OCI-LY7 (cell line): ENCODE results near the gene DNAJC11. TPM values are rescaled to one million over a fixed set of nuclear protein-coding genes. Genes with fewer than 3 reads are reported as not detected.

ENCODE experiments used
- BruUV-seq: library from RNA; stranded (reverse); fragments of 400-500 nt; replicated peaks from 2 replicates; lab custom pipeline; 2021; lab: Mats Ljungman, UMichigan
- CTCF ChIA-PET: fragments of 300-600 bp; sonication (Branson Sonifier 250); formaldehyde crosslinking; loops from one replicate; lab custom pipeline; 2022; ENCODE audit warnings: antibody characterized with exemption; ENCODE audit not compliant: unreplicated experiment; lab: Charles Lee
- POLR2A ChIA-PET: fragments of 300-600 bp; sonication (Branson Sonifier 250); formaldehyde crosslinking; loops from one replicate; lab custom pipeline; 2022; ENCODE audit warnings: antibody characterized with exemption; lab: Charles Lee
- DNase-seq: peaks from one replicate; pipeline ENCODE4 v3.0.0-alpha.2; 2015; ENCODE audit warnings: low spot score
- H2AFZ ChIP-seq: fragments of 200-600 bp; sonication (generic), shearing (Covaris generic); 2 replicates; pipeline ENCODE4 v1.6.1; 2014; ENCODE audit warnings: mild to moderate bottlenecking, antibody characterized with exemption, low read length, moderate library complexity
- H3K27ac ChIP-seq: fragments of 200-600 bp; sonication (generic); 2 replicates; pipeline ENCODE4 v1.5.1; 2014; ENCODE audit warnings: mixed run types, low read depth, mild to moderate bottlenecking, moderate library complexity, low read length, inconsistent platforms; ENCODE audit not compliant: poor library complexity, severe bottlenecking
- H3K36me3 ChIP-seq: fragments of 200-600 bp; sonication (generic); 2 replicates; pipeline ENCODE4 v1.6.1; 2014; ENCODE audit warnings: mild to moderate bottlenecking, antibody characterized with exemption, low read length, moderate library complexity, mixed read lengths; ENCODE audit not compliant: insufficient read depth
- H3K4me1 ChIP-seq: fragments of 200-600 bp; sonication (generic); 2 replicates; pipeline ENCODE4 v1.5.1; 2014; ENCODE audit warnings: mild to moderate bottlenecking, low read length; ENCODE audit not compliant: insufficient read depth, poor library complexity, severe bottlenecking
- H3K4me2 ChIP-seq: fragments of 200-600 bp; sonication (generic); 2 replicates; pipeline ENCODE4 v1.6.1; 2014; ENCODE audit warnings: mild to moderate bottlenecking, low read length
- H3K4me3 ChIP-seq: fragments of 200-600 bp; sonication (generic); 2 replicates; pipeline ENCODE4 v1.5.1; 2014; ENCODE audit warnings: mild to moderate bottlenecking, low read depth, low read length; ENCODE audit not compliant: poor library complexity, severe bottlenecking
- H3K79me2 ChIP-seq: fragments of 200-600 bp; sonication (generic); 2 replicates; pipeline ENCODE4 v1.6.1; 2016; ENCODE audit warnings: low read depth, mild to moderate bottlenecking, low read length, moderate library complexity, mixed read lengths; ENCODE audit not compliant: insufficient read depth
- H3K9me2 ChIP-seq: fragments of 200-600 bp; sonication (generic); 2 replicates; pipeline ENCODE4 v1.6.1; 2016; ENCODE audit warnings: mild to moderate bottlenecking, low read length, mixed read lengths; ENCODE audit not compliant: insufficient read depth
- H3K9me3 ChIP-seq: fragments of 200-600 bp; sonication (generic); 2 replicates; pipeline ENCODE4 v1.6.1; 2014; ENCODE audit warnings: mild to moderate bottlenecking, mixed run types, low read length, mixed read lengths
- H4K20me1 ChIP-seq: fragments of 200-600 bp; sonication (generic); 2 replicates; pipeline ENCODE4 v1.6.1; 2014; ENCODE audit warnings: mild to moderate bottlenecking, antibody characterized with exemption, low read length, moderate library complexity, mixed read lengths; ENCODE audit not compliant: insufficient read depth
- EZH2phosphoT487 ChIP-seq: fragments of 200-600 bp; sonication (generic); IDR thresholded peaks from 2 replicates; pipeline ENCODE4 v1.6.1; 2018; ENCODE audit warnings: low read depth, borderline replicate concordance, mild to moderate bottlenecking, mixed run types, antibody characterized with exemption, low read length, moderate library complexity, mixed read lengths
- intact Hi-C: fragments of 100-400 bp; cut with micrococcal nuclease; formaldehyde crosslinking; loops from one replicate; pipeline ENCODE4 v1.10.0; 2022; ENCODE audit not compliant: unreplicated experiment
- total RNA-seq, 2 experiments: library from RNA; depleted of rRNA in 1 of 2; stranded (reverse); fragments of >200 nt in 1 of 2; shearing (Covaris generic) in 1 of 2; gene quantifications; 2 replicates each; pipeline ENCODE4 v1.2.3, GENCODE V29; 2014 to 2022
- TF ChIP-seq, protein P1 (sequence below): fragments of 200-600 bp; sonication (generic); conservative IDR thresholded peaks from 2 replicates; pipeline ENCODE4 v1.5.1; 2014; ENCODE audit warnings: mild to moderate bottlenecking, antibody characterized with exemption, low read length, moderate library complexity, mixed read lengths

The DNAJC11 gene
- total RNA-seq, 2 experiments from 2014 or later: 31.0 to 65.6 TPM

- no peak for TF ChIP-seq EZH2phosphoT487
- TF ChIP-seq, protein P1, sequence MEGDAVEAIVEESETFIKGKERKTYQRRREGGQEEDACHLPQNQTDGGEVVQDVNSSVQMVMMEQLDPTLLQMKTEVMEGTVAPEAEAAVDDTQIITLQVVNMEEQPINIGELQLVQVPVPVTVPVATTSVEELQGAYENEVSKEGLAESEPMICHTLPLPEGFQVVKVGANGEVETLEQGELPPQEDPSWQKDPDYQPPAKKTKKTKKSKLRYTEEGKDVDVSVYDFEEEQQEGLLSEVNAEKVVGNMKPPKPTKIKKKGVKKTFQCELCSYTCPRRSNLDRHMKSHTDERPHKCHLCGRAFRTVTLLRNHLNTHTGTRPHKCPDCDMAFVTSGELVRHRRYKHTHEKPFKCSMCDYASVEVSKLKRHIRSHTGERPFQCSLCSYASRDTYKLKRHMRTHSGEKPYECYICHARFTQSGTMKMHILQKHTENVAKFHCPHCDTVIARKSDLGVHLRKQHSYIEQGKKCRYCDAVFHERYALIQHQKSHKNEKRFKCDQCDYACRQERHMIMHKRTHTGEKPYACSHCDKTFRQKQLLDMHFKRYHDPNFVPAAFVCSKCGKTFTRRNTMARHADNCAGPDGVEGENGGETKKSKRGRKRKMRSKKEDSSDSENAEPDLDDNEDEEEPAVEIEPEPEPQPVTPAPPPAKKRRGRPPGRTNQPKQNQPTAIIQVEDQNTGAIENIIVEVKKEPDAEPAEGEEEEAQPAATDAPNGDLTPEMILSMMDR: no peak
- Histone ChIP-seq H3K9me2 (no peaks in the 10 kb centered on the region), H3K4me1 (peaks cover 24% of the 10 kb centered on the region), H3K36me3 (peaks cover 61% of the 10 kb centered on the region), H2AFZ (no peak overlapping the region), H3K4me2 (no peak overlapping the region), H3K9me3 (no peaks in the 10 kb centered on the region), H3K79me2 (peaks cover 9% of the 10 kb centered on the region; the same call in 1 of the 2 replicates), H3K27ac (no peak overlapping the region), H4K20me1 (no peaks in the 10 kb centered on the region), H3K4me3 (no peak overlapping the region)
- intact Hi-C loops: no loop called here
- no peak for DNase-seq
- no TSS peak for BruUV-seq
- ChIA-PET CTCF (no interaction called here), POLR2A (no interaction called here)
These were observed 78.2 kb downstream of the DNAJC11 start for GRCh38 chr1:6623269-6623965.

DNA sequence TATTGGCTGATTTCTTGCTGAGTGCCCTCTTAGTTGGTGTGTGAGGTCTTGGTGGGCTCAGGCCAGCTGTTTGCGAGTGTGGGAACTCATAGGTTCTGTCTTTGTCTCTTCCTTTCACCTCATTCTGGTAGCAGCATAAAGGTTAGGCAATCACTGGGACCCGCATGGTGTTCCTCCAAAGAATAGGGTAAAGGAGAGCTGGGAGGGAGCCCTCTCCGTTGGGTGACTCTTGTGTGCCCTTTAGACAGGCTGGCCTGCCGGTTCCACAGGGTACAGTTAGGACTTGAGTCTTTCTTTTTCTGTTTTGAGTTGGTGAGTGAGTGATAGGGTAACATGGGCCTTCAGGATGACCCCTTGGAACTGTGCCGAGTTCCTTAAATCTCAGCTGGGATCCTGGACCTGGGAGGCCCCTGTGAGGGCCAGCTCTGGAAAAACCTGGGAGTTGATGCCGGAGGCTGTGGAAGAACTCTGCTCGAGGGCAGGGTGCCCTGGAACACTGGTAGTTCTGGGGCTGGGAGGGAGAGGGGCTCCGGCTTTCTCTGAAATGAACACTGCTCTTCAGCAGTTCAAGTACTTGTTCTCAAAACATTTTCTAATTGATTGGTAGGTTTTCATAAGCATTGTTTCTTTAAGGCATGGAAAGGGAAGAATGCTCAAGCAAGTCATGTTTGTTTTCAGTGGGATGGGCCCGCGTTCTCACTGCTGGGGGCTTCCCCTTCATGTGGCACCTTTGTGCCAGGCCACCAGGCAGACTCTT, 79.0 kb downstream of the DNAJC11 start:
- H3K27ac ChIP-seq: no peak overlapping the region
- TF ChIP-seq, protein P1: no peak
- TF ChIP-seq EZH2phosphoT487: no peak
- H3K9me3 ChIP-seq: no peaks in the 10 kb centered on the region
- ChIA-PET CTCF (no interaction called here), POLR2A (no interaction called here)
- intact Hi-C loops: no loop called here
- peaks cover 68% of the 10 kb centered on the region for H3K36me3 ChIP-seq
- no peak for DNase-seq
- H4K20me1 ChIP-seq: no peaks in the 10 kb centered on the region
- H3K79me2 ChIP-seq: peaks cover 9% of the 10 kb centered on the region; the same call in 1 of the 2 replicates
- H2AFZ ChIP-seq: no peak overlapping the region
- no peak overlapping the region for H3K4me3 ChIP-seq
- no peak overlapping the region for H3K4me2 ChIP-seq
- no TSS peak for BruUV-seq
- no peaks in the 10 kb centered on the region for H3K9me2 ChIP-seq
- peaks cover 24% of the 10 kb centered on the region for H3K4me1 ChIP-seq
